ENCODE data around the gene MRPL17. TPM values are rescaled to one million over a fixed set of nuclear protein-coding genes. Genes with fewer than 3 reads are reported as not detected.

MRPL17 gene
- total RNA-seq, 1 experiment from 2014 or later, result 78.1 TPM

- Histone ChIP-seq H3K27me3 (ENCODE audit: low read length) (no peaks in the 10 kb centered on the region), H3K9ac (ENCODE audit: low read length) (no peak overlapping the region), H3K4me2 (ENCODE audit: low read length) (no peak overlapping the region), H3K4me1 (ENCODE audit: insufficient read depth, low read length) (no peaks in the 10 kb centered on the region), H3K27ac (ENCODE audit: low read length) (no peak overlapping the region), H3K4me3 (ENCODE audit: low read length) (no peak overlapping the region), H3K9me2 (replicated peaks; ENCODE audit: low read length) (no peaks in the 10 kb centered on the region), H3F3A (ENCODE audit: low read length, unreplicated experiment) (no peaks in the 10 kb centered on the region), H4K20me1 (ENCODE audit: low read length) (no peaks in the 10 kb centered on the region), H3K79me2 (ENCODE audit: low read length) (no peaks in the 10 kb centered on the region), H3K36me3 (ENCODE audit: low read depth, low read length) (no peaks in the 10 kb centered on the region), H2AFZ (ENCODE audit: low read length) (no peak overlapping the region), H3K9me3 (ENCODE audit: low read length) (no peaks in the 10 kb centered on the region)
- ChIA-PET POLR2A (ENCODE audit: unreplicated experiment) (interaction anchor here (0.6 kb wide), 1 partner anchor 10 kb away, joined by 4 read pairs; no protein-coding TSS in a partner anchor), CTCF (no interaction called here)
- ATAC-seq (no peak), DNase-seq (no peak)
- intact Hi-C loops (cut with micrococcal nuclease), result no loop called here
- no peak for TF ChIP-seq CTCF (conservative IDR thresholded peaks at IDR 0.05; ENCODE audit: low read depth, low read length)
- TF ChIP-seq EZH2 (IDR thresholded peaks at IDR 0.05; ENCODE audit: low read length, unreplicated experiment), result no peak
- no peak for TF ChIP-seq EZH2phosphoT487 (IDR thresholded peaks at IDR 0.05; ENCODE audit: borderline replicate concordance, low read length)
- BruUV-seq (replicated peaks), result no TSS peak
These were observed 12.8 kb downstream of the MRPL17 start for GRCh38 chr11:6670202-6670830.

- H3K9me3 ChIP-seq (ENCODE audit: low read length), result no peaks in the 10 kb centered on the region
- H3K4me2 ChIP-seq (ENCODE audit: low read length), result no peak overlapping the region
- intact Hi-C loops (cut with micrococcal nuclease), result loop anchor here (5.0 kb wide), 3 partner anchors 56 to 231 kb away; partner anchors contain the start of gene TAF10
- TF ChIP-seq CTCF (conservative IDR thresholded peaks at IDR 0.05; ENCODE audit: low read depth, low read length), result peak; percentile 61
- no peak for TF ChIP-seq EZH2phosphoT487 (IDR thresholded peaks at IDR 0.05; ENCODE audit: borderline replicate concordance, low read length)
- no peaks in the 10 kb centered on the region for H3K27me3 ChIP-seq (ENCODE audit: low read length)
- BruUV-seq (replicated peaks), result no TSS peak
- no peaks in the 10 kb centered on the region for H4K20me1 ChIP-seq (ENCODE audit: low read length)
- H3K4me1 ChIP-seq (ENCODE audit: insufficient read depth, low read length), result no peaks in the 10 kb centered on the region
- H3K9ac ChIP-seq (ENCODE audit: low read length), result no peak overlapping the region
- ATAC-seq, result peak; percentile 56
- ChIA-PET POLR2A (ENCODE audit: unreplicated experiment) (no interaction called here), CTCF (interaction anchor here (0.7 to 1.6 kb wide), 3 partner anchors 18 to 186 kb away, joined by 3 to 8 read pairs (median 4); partner anchors contain the start of gene TIMM10B)
- H3F3A ChIP-seq (ENCODE audit: low read length, unreplicated experiment), result no peaks in the 10 kb centered on the region
- no peak overlapping the region for H3K27ac ChIP-seq (ENCODE audit: low read length)
- no peak overlapping the region for H2AFZ ChIP-seq (ENCODE audit: low read length)
- no peaks in the 10 kb centered on the region for H3K9me2 ChIP-seq (replicated peaks; ENCODE audit: low read length)
- no peaks in the 10 kb centered on the region for H3K36me3 ChIP-seq (ENCODE audit: low read depth, low read length)
- no peak overlapping the region for H3K4me3 ChIP-seq (ENCODE audit: low read length)
- H3K79me2 ChIP-seq (ENCODE audit: low read length), result no peaks in the 10 kb centered on the region
- peak; percentile 52 for DNase-seq
These were observed 15.3 kb downstream of the MRPL17 start for GRCh38 chr11:6667733-6668374.
